Epithelial cell of proximal tubule (primary cell): Measurements from ENCODE around the gene NHSL1. TPM values are rescaled to one million over a fixed set of nuclear protein-coding genes. Genes with fewer than 3 reads are reported as not detected.

Experiments used
- DNase-seq: peaks from one replicate; pipeline ENCODE4 v3.0.0-alpha.2; 2011; ENCODE audit warnings: low read depth
- H3K4me3 ChIP-seq: 2 replicates; pipeline ENCODE4 v1.5.1; 2011; ENCODE audit warnings: low read depth, mild to moderate bottlenecking, low read length
- total RNA-seq: library from RNA; depleted of rRNA; stranded (reverse); fragments of >200 nt; gene quantifications from 2 replicates; pipeline ENCODE4 v1.2.3, GENCODE V29; 2015
- TF ChIP-seq, protein P1 (sequence below): conservative IDR thresholded peaks from 2 replicates; pipeline ENCODE4 v1.5.1; 2012; ENCODE audit warnings: low read depth, mild to moderate bottlenecking, low read length

Gene NHSL1
- total RNA-seq, 1 donor from 2014 or later, result 4.0 TPM

GRCh38 chr6:138440296-138440695 is 59.0 kb downstream of the NHSL1 start:
- no peak overlapping the region for H3K4me3 ChIP-seq
- TF ChIP-seq, protein P1, sequence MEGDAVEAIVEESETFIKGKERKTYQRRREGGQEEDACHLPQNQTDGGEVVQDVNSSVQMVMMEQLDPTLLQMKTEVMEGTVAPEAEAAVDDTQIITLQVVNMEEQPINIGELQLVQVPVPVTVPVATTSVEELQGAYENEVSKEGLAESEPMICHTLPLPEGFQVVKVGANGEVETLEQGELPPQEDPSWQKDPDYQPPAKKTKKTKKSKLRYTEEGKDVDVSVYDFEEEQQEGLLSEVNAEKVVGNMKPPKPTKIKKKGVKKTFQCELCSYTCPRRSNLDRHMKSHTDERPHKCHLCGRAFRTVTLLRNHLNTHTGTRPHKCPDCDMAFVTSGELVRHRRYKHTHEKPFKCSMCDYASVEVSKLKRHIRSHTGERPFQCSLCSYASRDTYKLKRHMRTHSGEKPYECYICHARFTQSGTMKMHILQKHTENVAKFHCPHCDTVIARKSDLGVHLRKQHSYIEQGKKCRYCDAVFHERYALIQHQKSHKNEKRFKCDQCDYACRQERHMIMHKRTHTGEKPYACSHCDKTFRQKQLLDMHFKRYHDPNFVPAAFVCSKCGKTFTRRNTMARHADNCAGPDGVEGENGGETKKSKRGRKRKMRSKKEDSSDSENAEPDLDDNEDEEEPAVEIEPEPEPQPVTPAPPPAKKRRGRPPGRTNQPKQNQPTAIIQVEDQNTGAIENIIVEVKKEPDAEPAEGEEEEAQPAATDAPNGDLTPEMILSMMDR, result no peak
- DNase-seq, result no peak

DNA sequence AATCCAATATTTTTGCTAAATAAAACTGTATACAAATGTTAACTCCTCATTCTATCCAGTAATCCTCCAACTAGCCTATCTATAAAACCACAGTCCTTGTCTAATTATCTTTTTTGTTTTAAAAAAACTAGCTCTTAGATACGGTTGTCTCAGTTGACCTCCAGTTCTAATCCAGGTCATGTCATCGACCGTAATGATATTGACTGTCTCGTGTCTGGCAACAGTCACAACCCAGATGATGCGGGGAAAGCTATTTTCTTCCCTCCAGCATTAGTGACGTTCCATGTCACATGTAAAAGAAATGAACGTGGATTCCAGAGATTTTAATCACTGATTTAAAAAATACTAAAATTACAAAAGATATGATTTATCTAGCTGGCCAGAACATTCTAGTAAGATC is 59.7 kb downstream of the NHSL1 start:
- no peak for DNase-seq
- H3K4me3 ChIP-seq, result no peak overlapping the region
- TF ChIP-seq, protein P1, result no peak

- no peak overlapping the region for H3K4me3 ChIP-seq
- TF ChIP-seq, protein P1, result no peak
- DNase-seq, result no peak
Measured at GRCh38 chr6:138434925-138435324, 64.4 kb downstream of the NHSL1 start.

- TF ChIP-seq, protein P1, result no peak
- no peak for DNase-seq
- no peak overlapping the region for H3K4me3 ChIP-seq
Measured at GRCh38 chr6:138434096-138434495, 65.2 kb downstream of the NHSL1 start.

GRCh38 chr6:138432063-138432356 is 67.3 kb downstream of the NHSL1 start:
- H3K4me3 ChIP-seq, result no peak overlapping the region
- DNase-seq, result no peak
- TF ChIP-seq, protein P1, result no peak

DNA sequence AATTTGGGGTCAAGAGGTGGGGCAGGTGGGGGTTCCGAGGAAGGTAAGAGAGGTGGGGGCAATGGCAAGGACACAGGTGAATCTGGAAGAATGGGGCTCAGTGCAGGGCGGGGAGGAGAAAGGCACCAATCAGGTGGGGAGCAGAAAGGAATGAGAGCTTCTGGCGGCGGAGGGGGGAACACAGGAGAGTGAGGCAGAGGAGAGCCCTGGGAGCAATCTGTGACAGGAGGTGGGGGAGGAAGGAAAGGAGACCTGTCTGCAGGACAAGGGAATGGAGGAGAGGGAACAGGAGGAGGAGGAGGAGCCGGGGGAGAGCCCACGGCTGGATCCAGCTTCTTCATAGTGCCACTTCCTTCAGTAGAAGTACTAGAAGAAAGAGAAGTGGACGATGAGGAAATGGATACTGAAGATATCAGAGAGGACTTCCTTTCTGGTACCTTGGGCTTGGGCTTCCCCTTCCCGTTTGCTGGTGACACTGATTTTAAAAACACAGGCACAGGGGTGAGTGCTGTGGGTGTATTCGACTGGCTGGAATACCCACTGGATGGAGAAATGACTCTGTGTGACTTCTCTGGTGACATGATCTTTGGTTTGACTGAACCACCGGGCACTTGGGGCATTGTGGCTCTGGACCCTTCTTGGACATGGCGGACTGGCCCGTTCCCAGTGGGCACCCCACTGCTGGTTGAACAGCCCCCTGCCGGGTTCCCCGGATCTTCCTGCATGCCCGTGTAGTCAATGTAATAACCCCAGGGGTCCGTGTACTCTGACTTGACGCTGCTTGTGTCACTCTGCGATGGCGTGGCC is 67.8 kb downstream of the NHSL1 start:
- TF ChIP-seq, protein P1, result no peak
- DNase-seq, result no peak

More for the DNA sequence above, 67.8 kb downstream of the NHSL1 start:
- no peak overlapping the region for H3K4me3 ChIP-seq
